DOHH2 (cell line): ENCODE measurements around the gene FBLN2.

Source experiments
- EZH2phosphoT487 ChIP-seq: fragments of 200-600 bp; sonication (generic); IDR thresholded peaks from 2 replicates; pipeline ENCODE4 v1.6.1; 2017; ENCODE audit warnings: borderline replicate concordance, mild to moderate bottlenecking, antibody characterized with exemption, low read length, moderate library complexity, mixed read lengths
- TF ChIP-seq, protein P1 (sequence below): fragments of 200-600 bp; sonication (generic); IDR thresholded peaks from one replicate; pipeline ENCODE4 v1.5.1; 2014; ENCODE audit warnings: antibody characterized with exemption, mild to moderate bottlenecking, low read depth, low read length; ENCODE audit not compliant: poor library complexity, severe bottlenecking

DNA sequence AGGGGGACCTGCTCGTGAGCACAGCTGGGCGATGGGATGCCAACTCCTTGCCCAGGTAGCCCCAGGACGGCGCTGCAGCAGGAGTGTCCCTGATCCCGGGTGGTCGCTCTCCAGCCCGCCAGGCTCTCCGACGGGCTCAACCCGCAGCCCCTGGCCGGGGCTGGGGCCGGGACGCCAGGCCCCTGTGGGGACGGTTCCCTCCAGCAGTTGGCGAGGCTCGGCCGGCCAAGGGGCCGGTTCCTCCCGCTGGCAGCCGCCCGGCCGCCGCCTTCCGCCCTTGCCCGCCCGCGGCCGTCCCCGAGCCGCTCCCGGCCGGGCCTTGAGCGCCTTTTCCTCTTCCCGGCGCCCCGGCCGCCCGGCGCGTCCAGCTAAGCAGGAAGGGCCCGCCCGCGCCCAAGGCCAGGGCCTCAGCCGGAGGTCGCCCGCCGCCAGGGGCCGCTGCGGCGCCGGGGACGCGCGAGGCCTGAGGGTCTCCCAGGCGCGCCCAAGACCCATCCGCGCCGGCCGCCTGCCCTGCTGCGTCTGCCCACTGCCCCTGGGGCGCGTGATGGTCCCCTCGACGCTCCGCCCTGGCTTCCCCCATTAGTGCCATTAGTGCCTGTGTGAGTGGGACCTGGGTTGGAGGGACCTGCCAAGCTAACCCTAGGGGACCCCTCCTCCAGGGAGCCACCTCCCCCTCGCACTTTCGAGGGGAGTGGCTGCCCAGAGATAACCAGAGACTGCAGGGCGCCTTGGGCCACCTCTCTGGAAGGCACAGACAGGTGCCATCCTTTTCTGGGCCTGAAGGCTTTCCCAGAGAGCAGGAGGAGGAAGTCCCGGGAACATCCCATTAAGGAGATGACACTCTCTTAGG lies 106.4 kb downstream of the FBLN2 start:
- TF ChIP-seq, protein P1, sequence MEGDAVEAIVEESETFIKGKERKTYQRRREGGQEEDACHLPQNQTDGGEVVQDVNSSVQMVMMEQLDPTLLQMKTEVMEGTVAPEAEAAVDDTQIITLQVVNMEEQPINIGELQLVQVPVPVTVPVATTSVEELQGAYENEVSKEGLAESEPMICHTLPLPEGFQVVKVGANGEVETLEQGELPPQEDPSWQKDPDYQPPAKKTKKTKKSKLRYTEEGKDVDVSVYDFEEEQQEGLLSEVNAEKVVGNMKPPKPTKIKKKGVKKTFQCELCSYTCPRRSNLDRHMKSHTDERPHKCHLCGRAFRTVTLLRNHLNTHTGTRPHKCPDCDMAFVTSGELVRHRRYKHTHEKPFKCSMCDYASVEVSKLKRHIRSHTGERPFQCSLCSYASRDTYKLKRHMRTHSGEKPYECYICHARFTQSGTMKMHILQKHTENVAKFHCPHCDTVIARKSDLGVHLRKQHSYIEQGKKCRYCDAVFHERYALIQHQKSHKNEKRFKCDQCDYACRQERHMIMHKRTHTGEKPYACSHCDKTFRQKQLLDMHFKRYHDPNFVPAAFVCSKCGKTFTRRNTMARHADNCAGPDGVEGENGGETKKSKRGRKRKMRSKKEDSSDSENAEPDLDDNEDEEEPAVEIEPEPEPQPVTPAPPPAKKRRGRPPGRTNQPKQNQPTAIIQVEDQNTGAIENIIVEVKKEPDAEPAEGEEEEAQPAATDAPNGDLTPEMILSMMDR = no peak
- TF ChIP-seq EZH2phosphoT487 = no peak
